ENCODE measurements around the gene TRIO. TPM values are rescaled to one million over a fixed set of nuclear protein-coding genes. Genes with fewer than 3 reads are reported as not detected.

TRIO gene
- polyA plus RNA-seq, 2 donors = 10.3 to 22.8 TPM

- H3K4me1 ChIP-seq (ENCODE audit: control insufficient read depth in 2 of 2, insufficient read depth in 2 of 2, low read length in 1 of 2) = peaks cover 2 to 5% of the 10 kb centered on the region in 2 donors
- no peaks in the 10 kb centered on the region for H3K27me3 ChIP-seq (ENCODE audit: control insufficient read depth in 1 of 2, insufficient read depth in 2 of 2, low read length in 2 of 2)
- 89 to 93% methylated on average over 7 of the region's 7 CpGs for WGBS, 2 donors
- no peaks in the 10 kb centered on the region for H3K36me3 ChIP-seq (ENCODE audit: control insufficient read depth in 2 of 2, insufficient read depth in 2 of 2, low read length in 1 of 2)
- peak overlapping the region in 1 of 2 donors; percentile 18 for H3K27ac ChIP-seq (ENCODE audit: low read depth in 2 of 2, low read length in 1 of 2)
- H3K4me3 ChIP-seq (ENCODE audit: low read depth in 1 of 2, low read length in 2 of 2) = no peak overlapping the region
- H3K9me3 ChIP-seq (ENCODE audit: control insufficient read depth in 2 of 2, insufficient read depth in 1 of 2, low read depth in 1 of 2, low read length in 1 of 2) = no peaks in the 10 kb centered on the region
These were observed 99.8 kb downstream of the TRIO start for GRCh38 chr5:14242871-14243383.

DNA sequence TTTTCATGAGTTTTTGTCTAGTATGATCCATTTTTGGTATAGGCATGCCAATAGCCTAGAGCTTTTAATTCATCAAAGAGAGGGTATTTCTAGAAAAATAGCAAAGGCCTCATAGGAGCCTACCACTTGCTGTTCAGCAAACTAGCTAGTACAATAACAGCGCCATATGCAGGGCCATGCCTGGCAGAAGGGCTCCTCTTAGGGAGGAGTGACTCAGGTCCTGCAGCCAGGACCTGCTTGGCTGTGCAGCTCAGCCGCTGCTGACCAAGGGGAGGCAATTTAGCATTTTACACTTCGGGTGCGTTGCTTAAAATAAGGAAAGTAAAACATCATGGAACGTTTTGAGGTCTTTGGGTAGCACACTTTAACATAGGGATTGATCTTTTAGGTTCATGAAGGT, 100.6 kb downstream of the TRIO start:
- Histone ChIP-seq H3K4me1 (ENCODE audit: control insufficient read depth in 2 of 2, insufficient read depth in 2 of 2, low read length in 1 of 2) (peaks cover 2 to 9% of the 10 kb centered on the region in 2 donors), H3K9me3 (ENCODE audit: control insufficient read depth in 2 of 2, insufficient read depth in 1 of 2, low read depth in 1 of 2, low read length in 1 of 2) (no peaks in the 10 kb centered on the region), H3K36me3 (ENCODE audit: control insufficient read depth in 2 of 2, insufficient read depth in 2 of 2, low read length in 1 of 2) (no peaks in the 10 kb centered on the region), H3K4me3 (ENCODE audit: low read depth in 1 of 2, low read length in 2 of 2) (no peak overlapping the region), H3K27ac (ENCODE audit: low read depth in 2 of 2, low read length in 1 of 2) (no peak overlapping the region), H3K27me3 (ENCODE audit: control insufficient read depth in 1 of 2, insufficient read depth in 2 of 2, low read length in 2 of 2) (no peaks in the 10 kb centered on the region)
- WGBS, 2 donors = 88% methylated on average over 5 of the region's 5 CpGs

GRCh38 chr5:14244721-14245120, 101.6 kb downstream of the TRIO start:
- peaks cover 2 to 10% of the 10 kb centered on the region in 2 donors for H3K4me1 ChIP-seq (ENCODE audit: control insufficient read depth in 2 of 2, insufficient read depth in 2 of 2, low read length in 1 of 2)
- H3K9me3 ChIP-seq (ENCODE audit: control insufficient read depth in 2 of 2, insufficient read depth in 1 of 2, low read depth in 1 of 2, low read length in 1 of 2) = no peaks in the 10 kb centered on the region
- H3K27me3 ChIP-seq (ENCODE audit: control insufficient read depth in 1 of 2, insufficient read depth in 2 of 2, low read length in 2 of 2) = no peaks in the 10 kb centered on the region
- WGBS, 2 donors = 89 to 92% methylated on average over 6 of the region's 6 CpGs
- no peaks in the 10 kb centered on the region for H3K36me3 ChIP-seq (ENCODE audit: control insufficient read depth in 2 of 2, insufficient read depth in 2 of 2, low read length in 1 of 2)
- H3K4me3 ChIP-seq (ENCODE audit: low read depth in 1 of 2, low read length in 2 of 2) = no peak overlapping the region
- H3K27ac ChIP-seq (ENCODE audit: low read depth in 2 of 2, low read length in 1 of 2) = no peak overlapping the region

DNA sequence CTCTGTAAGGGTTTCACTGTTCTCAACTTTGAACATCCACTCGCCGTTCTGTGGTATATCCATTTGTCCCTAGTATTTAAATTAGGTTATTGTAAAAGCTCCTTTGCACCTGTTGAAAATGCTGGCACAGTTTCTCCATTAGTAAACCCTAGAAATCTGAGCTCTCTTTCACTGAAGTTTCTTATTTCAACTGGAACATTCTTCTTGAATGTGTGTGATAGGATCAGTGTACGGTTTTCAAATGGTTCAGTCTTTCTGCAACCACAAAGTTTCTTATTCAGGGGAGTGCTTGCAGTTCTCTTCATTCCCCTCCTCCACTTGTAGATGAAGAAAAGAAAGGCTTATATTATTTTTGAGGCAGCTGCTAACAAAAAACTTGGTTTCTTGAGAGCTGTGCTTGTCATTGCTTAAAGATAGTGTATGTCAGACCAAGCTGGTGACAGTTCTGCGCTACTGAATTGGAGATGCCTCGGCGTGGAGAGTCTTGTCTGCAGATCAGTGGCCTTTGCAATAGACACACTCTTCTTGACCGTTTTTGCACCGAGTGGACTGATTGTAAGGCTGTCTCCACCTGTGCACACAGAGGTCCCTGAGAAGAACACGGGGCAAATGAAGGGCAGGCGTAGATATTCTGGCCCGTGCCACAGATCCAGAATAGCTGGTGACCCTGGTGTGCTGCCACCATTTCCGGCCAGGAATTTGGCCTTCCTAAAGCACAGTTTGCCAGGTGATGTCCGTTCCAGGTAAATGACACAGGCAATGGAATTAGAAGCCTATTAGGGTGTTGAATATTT, 102.2 kb downstream of the TRIO start:
- H3K27ac ChIP-seq (ENCODE audit: low read depth in 2 of 2, low read length in 1 of 2) = no peak overlapping the region
- no peaks in the 10 kb centered on the region for H3K9me3 ChIP-seq (ENCODE audit: control insufficient read depth in 2 of 2, insufficient read depth in 1 of 2, low read depth in 1 of 2, low read length in 1 of 2)
- no peak overlapping the region for H3K4me3 ChIP-seq (ENCODE audit: low read depth in 1 of 2, low read length in 2 of 2)
- peaks cover 2 to 10% of the 10 kb centered on the region in 2 donors for H3K4me1 ChIP-seq (ENCODE audit: control insufficient read depth in 2 of 2, insufficient read depth in 2 of 2, low read length in 1 of 2)
- no peaks in the 10 kb centered on the region for H3K36me3 ChIP-seq (ENCODE audit: control insufficient read depth in 2 of 2, insufficient read depth in 2 of 2, low read length in 1 of 2)
- no peaks in the 10 kb centered on the region for H3K27me3 ChIP-seq (ENCODE audit: control insufficient read depth in 1 of 2, insufficient read depth in 2 of 2, low read length in 2 of 2)
- 73 to 83% methylated on average over 13 of the region's 13 CpGs for WGBS, 2 donors

- Histone ChIP-seq H3K36me3 (ENCODE audit: control insufficient read depth in 2 of 2, insufficient read depth in 2 of 2, low read length in 1 of 2) (no peaks in the 10 kb centered on the region), H3K9me3 (ENCODE audit: control insufficient read depth in 2 of 2, insufficient read depth in 1 of 2, low read depth in 1 of 2, low read length in 1 of 2) (no peaks in the 10 kb centered on the region), H3K4me3 (ENCODE audit: low read depth in 1 of 2, low read length in 2 of 2) (no peak overlapping the region), H3K27ac (ENCODE audit: low read depth in 2 of 2, low read length in 1 of 2) (no peak overlapping the region), H3K4me1 (ENCODE audit: control insufficient read depth in 2 of 2, insufficient read depth in 2 of 2, low read length in 1 of 2) (peaks cover 2 to 12% of the 10 kb centered on the region in 2 donors), H3K27me3 (ENCODE audit: control insufficient read depth in 1 of 2, insufficient read depth in 2 of 2, low read length in 2 of 2) (no peaks in the 10 kb centered on the region)
- WGBS, 2 donors = 89 to 92% methylated on average over 9 of the region's 9 CpGs
These were observed 103.4 kb downstream of the TRIO start for GRCh38 chr5:14246350-14247053.

- Histone ChIP-seq H3K4me3 (ENCODE audit: low read depth in 1 of 2, low read length in 2 of 2) (no peak overlapping the region), H3K27ac (ENCODE audit: low read depth in 2 of 2, low read length in 1 of 2) (no peak overlapping the region), H3K27me3 (ENCODE audit: control insufficient read depth in 1 of 2, insufficient read depth in 2 of 2, low read length in 2 of 2) (no peaks in the 10 kb centered on the region), H3K4me1 (ENCODE audit: control insufficient read depth in 2 of 2, insufficient read depth in 2 of 2, low read length in 1 of 2) (peaks cover 2 to 13% of the 10 kb centered on the region in 2 donors), H3K36me3 (ENCODE audit: control insufficient read depth in 2 of 2, insufficient read depth in 2 of 2, low read length in 1 of 2) (no peaks in the 10 kb centered on the region), H3K9me3 (ENCODE audit: control insufficient read depth in 2 of 2, insufficient read depth in 1 of 2, low read depth in 1 of 2, low read length in 1 of 2) (no peaks in the 10 kb centered on the region)
- WGBS, 2 donors = 56 to 63% methylated on average over 4 of the region's 4 CpGs
These were observed 103.9 kb downstream of the TRIO start for GRCh38 chr5:14247054-14247386.

GRCh38 chr5:14249258-14250082, 106.3 kb downstream of the TRIO start:
- no peaks in the 10 kb centered on the region for H3K9me3 ChIP-seq (ENCODE audit: control insufficient read depth in 2 of 2, insufficient read depth in 1 of 2, low read depth in 1 of 2, low read length in 1 of 2)
- 79 to 81% methylated on average over 6 of the region's 6 CpGs for WGBS, 2 donors
- H3K27ac ChIP-seq (ENCODE audit: low read depth in 2 of 2, low read length in 1 of 2) = no peak overlapping the region
- H3K36me3 ChIP-seq (ENCODE audit: control insufficient read depth in 2 of 2, insufficient read depth in 2 of 2, low read length in 1 of 2) = no peaks in the 10 kb centered on the region
- H3K27me3 ChIP-seq (ENCODE audit: control insufficient read depth in 1 of 2, insufficient read depth in 2 of 2, low read length in 2 of 2) = no peaks in the 10 kb centered on the region
- H3K4me3 ChIP-seq (ENCODE audit: low read depth in 1 of 2, low read length in 2 of 2) = no peak overlapping the region
- H3K4me1 ChIP-seq (ENCODE audit: control insufficient read depth in 2 of 2, insufficient read depth in 2 of 2, low read length in 1 of 2) = peaks cover 0 to 15% of the 10 kb centered on the region in 2 donors

GRCh38 chr5:14250084-14250695, 107.0 kb downstream of the TRIO start:
- WGBS, 2 donors = 60 to 62% methylated on average over 16 of the region's 16 CpGs
- no peaks in the 10 kb centered on the region for H3K27me3 ChIP-seq (ENCODE audit: control insufficient read depth in 1 of 2, insufficient read depth in 2 of 2, low read length in 2 of 2)
- H3K4me1 ChIP-seq (ENCODE audit: control insufficient read depth in 2 of 2, insufficient read depth in 2 of 2, low read length in 1 of 2) = peaks cover 0 to 15% of the 10 kb centered on the region in 2 donors
- peak overlapping the region in 1 of 2 donors; percentile 66 for H3K27ac ChIP-seq (ENCODE audit: low read depth in 2 of 2, low read length in 1 of 2)
- H3K36me3 ChIP-seq (ENCODE audit: control insufficient read depth in 2 of 2, insufficient read depth in 2 of 2, low read length in 1 of 2) = no peaks in the 10 kb centered on the region
- H3K4me3 ChIP-seq (ENCODE audit: low read depth in 1 of 2, low read length in 2 of 2) = no peak overlapping the region
- H3K9me3 ChIP-seq (ENCODE audit: control insufficient read depth in 2 of 2, insufficient read depth in 1 of 2, low read depth in 1 of 2, low read length in 1 of 2) = no peaks in the 10 kb centered on the region

Measured in esophagus (tissue), 2 donors.